H1 (cell line): ENCODE measurements around the gene TPMT.

Source experiments
- CTCF ChIP-seq, 3 experiments: IDR thresholded peaks; 1 replicate in 2 of 3; 2 replicates in 1 of 3; pipeline versions ENCODE4 v1.5.1 to v1.6.1; 2011; ENCODE audit warnings: low read length in 3 of 3, mild to moderate bottlenecking in 3 of 3, inconsistent platforms in 2 of 3, low read depth in 1 of 3, moderate library complexity in 1 of 3; ENCODE audit not compliant: insufficient read depth in 1 of 3; ENCODE audit errors: control extremely low read depth in 1 of 3
- NRF1 ChIP-seq: IDR thresholded peaks from 2 replicates; pipeline ENCODE4 v1.6.1; 2011; ENCODE audit warnings: mild to moderate bottlenecking, low read depth, low read length, improper control_type of control experiment

GRCh38 chr6:18135171-18135570 is 19.7 kb downstream of the TPMT start:
- TF ChIP-seq CTCF (IDR thresholded peaks at IDR 0.05; ENCODE audit: control extremely low read depth in 1 of 3, insufficient read depth in 1 of 3, low read depth in 1 of 3, low read length in 3 of 3) (no peak), NRF1 (no peak)
